RWPE2 (cell line): Measurements from ENCODE around the gene RNF141.

Experiments
- ATAC-seq: fragments of 200-7000 bp; cut with Tn5 transposase; 3 replicates; pipeline ENCODE4 v1.9.1; 2021; ENCODE audit warnings: low read depth
- DNase-seq: peaks from one replicate; pipeline ENCODE4 v3.0.0-alpha.2; 2020; ENCODE audit warnings: low spot score
- H3K27ac ChIP-seq: fragments of 450-650 bp; 2 replicates; pipeline ENCODE4 v1.5.1; 2017; ENCODE audit warnings: mild to moderate bottlenecking; ENCODE audit not compliant: poor library complexity, severe bottlenecking
- H3K27me3 ChIP-seq: fragments of 250-450 bp; sonication (Bioruptor Pico); 2 replicates; pipeline ENCODE4 v1.5.1; 2021; ENCODE audit warnings: mild to moderate bottlenecking, moderate library complexity; ENCODE audit not compliant: insufficient read depth, poor library complexity, severe bottlenecking
- H3K36me3 ChIP-seq: fragments of 250-450 bp; sonication (Bioruptor Pico); 2 replicates; pipeline ENCODE4 v1.5.1; 2020; ENCODE audit warnings: low read depth, mild to moderate bottlenecking, moderate library complexity
- H3K4me1 ChIP-seq: fragments of 250-450 bp; sonication (Bioruptor Pico); 2 replicates; pipeline ENCODE4 v1.5.1; 2021; ENCODE audit warnings: mild to moderate bottlenecking, moderate library complexity; ENCODE audit not compliant: insufficient read depth, poor library complexity, severe bottlenecking
- H3K4me3 ChIP-seq: fragments of 250-450 bp; sonication (Bioruptor Pico); 2 replicates; pipeline ENCODE4 v1.5.1; 2021; ENCODE audit warnings: mild to moderate bottlenecking, moderate library complexity; ENCODE audit not compliant: severe bottlenecking
- H3K9me3 ChIP-seq: fragments of 250-450 bp; sonication (Bioruptor Pico); 2 replicates; pipeline ENCODE4 v1.5.1; 2021; ENCODE audit warnings: mild to moderate bottlenecking, moderate library complexity; ENCODE audit not compliant: severe bottlenecking
- TF ChIP-seq, protein P1 (sequence below): fragments of 450-650 bp; IDR thresholded peaks from one replicate; pipeline ENCODE4 v1.5.1; 2017; ENCODE audit warnings: mild to moderate bottlenecking, moderate library complexity; ENCODE audit not compliant: poor library complexity, severe bottlenecking

The RNF141 gene

DNA sequence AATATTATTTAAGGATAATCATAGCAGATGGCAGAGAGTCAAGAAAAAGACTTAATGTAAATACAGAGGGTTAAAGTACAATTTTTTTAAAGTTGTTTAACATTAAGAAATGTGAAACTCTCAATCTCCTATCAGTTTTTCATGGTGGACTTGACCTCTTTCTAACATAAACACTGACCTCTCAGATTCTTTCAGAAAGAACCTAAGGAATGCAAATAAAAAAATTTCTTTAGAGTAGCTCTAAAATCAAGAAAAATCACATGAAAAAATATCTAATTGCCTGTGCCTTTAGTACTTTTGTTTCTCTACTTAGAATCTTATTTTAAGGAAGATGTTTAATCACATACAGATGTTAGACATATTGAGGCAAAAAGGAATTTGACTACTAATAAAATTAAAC is 12.9 kb downstream of the RNF141 start:
- Histone ChIP-seq H3K27me3 (no peaks in the 10 kb centered on the region), H3K36me3 (peaks cover 76% of the 10 kb centered on the region), H3K9me3 (no peaks in the 10 kb centered on the region), H3K27ac (peak overlapping the region; percentile 64), H3K4me1 (peaks cover 14% of the 10 kb centered on the region), H3K4me3 (no peak overlapping the region)
- ATAC-seq (no peak), DNase-seq (no peak)
- TF ChIP-seq, protein P1, sequence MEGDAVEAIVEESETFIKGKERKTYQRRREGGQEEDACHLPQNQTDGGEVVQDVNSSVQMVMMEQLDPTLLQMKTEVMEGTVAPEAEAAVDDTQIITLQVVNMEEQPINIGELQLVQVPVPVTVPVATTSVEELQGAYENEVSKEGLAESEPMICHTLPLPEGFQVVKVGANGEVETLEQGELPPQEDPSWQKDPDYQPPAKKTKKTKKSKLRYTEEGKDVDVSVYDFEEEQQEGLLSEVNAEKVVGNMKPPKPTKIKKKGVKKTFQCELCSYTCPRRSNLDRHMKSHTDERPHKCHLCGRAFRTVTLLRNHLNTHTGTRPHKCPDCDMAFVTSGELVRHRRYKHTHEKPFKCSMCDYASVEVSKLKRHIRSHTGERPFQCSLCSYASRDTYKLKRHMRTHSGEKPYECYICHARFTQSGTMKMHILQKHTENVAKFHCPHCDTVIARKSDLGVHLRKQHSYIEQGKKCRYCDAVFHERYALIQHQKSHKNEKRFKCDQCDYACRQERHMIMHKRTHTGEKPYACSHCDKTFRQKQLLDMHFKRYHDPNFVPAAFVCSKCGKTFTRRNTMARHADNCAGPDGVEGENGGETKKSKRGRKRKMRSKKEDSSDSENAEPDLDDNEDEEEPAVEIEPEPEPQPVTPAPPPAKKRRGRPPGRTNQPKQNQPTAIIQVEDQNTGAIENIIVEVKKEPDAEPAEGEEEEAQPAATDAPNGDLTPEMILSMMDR: no peak

- Histone ChIP-seq H3K4me3 (no peak overlapping the region), H3K4me1 (peaks cover 14% of the 10 kb centered on the region), H3K27me3 (no peaks in the 10 kb centered on the region), H3K27ac (peak overlapping the region; percentile 64), H3K9me3 (no peaks in the 10 kb centered on the region), H3K36me3 (peaks cover 76% of the 10 kb centered on the region)
- DNase-seq (no peak), ATAC-seq (peak; percentile 98)
- TF ChIP-seq, protein P1: no peak
Observed at GRCh38 chr11:10526974-10527918, 13.7 kb downstream of the RNF141 start.

- Histone ChIP-seq H3K36me3 (peaks cover 84% of the 10 kb centered on the region), H3K27ac (no peak overlapping the region), H3K27me3 (no peaks in the 10 kb centered on the region), H3K4me3 (no peak overlapping the region), H3K9me3 (no peaks in the 10 kb centered on the region), H3K4me1 (peaks cover 14% of the 10 kb centered on the region)
- TF ChIP-seq, protein P1: no peak
- no peak for DNase-seq
- ATAC-seq: no peak
Observed at GRCh38 chr11:10524471-10524870, 16.5 kb downstream of the RNF141 start.

- H3K4me1 ChIP-seq: peaks cover 30% of the 10 kb centered on the region
- H3K4me3 ChIP-seq: no peak overlapping the region
- no peaks in the 10 kb centered on the region for H3K9me3 ChIP-seq
- no peak overlapping the region for H3K27ac ChIP-seq
- ATAC-seq (no peak), DNase-seq (no peak)
- H3K36me3 ChIP-seq: peaks cover 81% of the 10 kb centered on the region
- no peaks in the 10 kb centered on the region for H3K27me3 ChIP-seq
- TF ChIP-seq, protein P1: no peak
Observed at GRCh38 chr11:10522921-10523320, 18.1 kb downstream of the RNF141 start.

- TF ChIP-seq, protein P1: no peak
Observed at GRCh38 chr11:10522276-10522675, 18.7 kb downstream of the RNF141 start.

More at GRCh38 chr11:10522276-10522675, 18.7 kb downstream of the RNF141 start:
- Histone ChIP-seq H3K27ac (no peak overlapping the region), H3K9me3 (no peaks in the 10 kb centered on the region), H3K36me3 (peaks cover 81% of the 10 kb centered on the region), H3K4me3 (no peak overlapping the region), H3K27me3 (no peaks in the 10 kb centered on the region), H3K4me1 (peaks cover 30% of the 10 kb centered on the region)
- DNase-seq (no peak), ATAC-seq (no peak)
